ENCODE measurements around the gene ABHD12B.
"Not testable (repeated sequence)": the region's sequence is repeated elsewhere in the genome, so short reads cannot be mapped to it uniquely, and the experiment has no call there.

ABHD12B gene

DNA sequence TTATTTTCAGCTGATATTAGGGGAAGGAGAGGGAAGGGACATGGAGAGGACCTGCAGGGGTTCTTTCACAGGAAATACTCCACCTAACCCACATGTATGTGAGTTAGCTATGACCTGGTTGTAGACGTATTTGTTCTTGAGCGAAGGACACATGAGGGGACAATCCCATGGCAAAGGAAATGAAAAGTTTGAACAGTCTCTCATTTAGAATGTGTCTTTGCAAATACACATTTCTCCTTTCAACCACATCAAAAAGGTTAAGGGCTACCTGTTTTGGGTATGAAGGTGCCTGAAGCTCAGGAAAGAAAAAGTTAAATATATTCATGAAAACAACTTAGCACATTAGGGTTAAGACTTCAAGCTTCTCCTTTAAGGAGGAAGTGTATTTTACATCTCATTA, 65.0 kb downstream of the ABHD12B start:
- no peak for DNase-seq

DNA sequence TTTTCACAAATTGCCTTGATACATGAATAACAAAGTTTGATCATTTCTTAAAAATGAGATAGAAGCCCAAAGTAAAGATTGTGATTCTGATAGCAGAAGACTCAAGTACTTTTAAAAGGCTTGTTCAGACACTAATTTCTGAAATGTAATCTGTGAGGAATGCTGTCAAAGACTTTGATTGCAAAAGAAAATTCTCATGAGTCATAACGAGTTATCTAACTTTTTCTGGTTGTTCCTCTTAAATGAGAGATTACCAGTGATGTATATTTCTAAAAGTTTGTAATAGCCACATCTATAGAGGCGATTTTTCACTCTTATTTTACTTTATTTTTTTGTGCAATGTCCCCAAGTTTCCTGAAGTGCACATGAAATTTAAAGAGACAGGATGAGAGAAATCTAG, 65.5 kb downstream of the ABHD12B start:
- DNase-seq = no peak

DNA sequence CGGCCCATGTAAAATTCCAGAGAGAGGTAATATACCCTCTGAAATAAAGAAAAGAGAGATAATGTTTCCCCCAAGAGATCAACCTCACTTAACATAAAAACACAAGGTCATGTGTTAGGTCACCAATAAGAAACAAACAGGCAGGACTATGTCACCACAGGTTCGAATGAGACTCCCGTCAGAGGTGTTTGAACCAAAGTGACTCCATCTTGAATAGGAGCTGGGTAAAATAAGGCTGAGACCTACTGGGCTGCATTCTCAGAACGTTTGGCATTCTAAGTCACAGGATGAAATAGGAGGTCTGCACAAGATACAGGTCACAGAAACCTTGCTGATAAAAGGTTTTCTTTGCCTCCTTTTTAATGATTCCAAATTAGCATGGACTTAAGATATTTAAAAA, 65.9 kb downstream of the ABHD12B start:
- no peak for DNase-seq

- DNase-seq = no peak
Measured at GRCh38 chr14:50941151-50941550, 69.3 kb downstream of the ABHD12B start.

GRCh38 chr14:50941638-50942037, 69.8 kb downstream of the ABHD12B start:
- not testable (repeated sequence) for DNase-seq

DNA sequence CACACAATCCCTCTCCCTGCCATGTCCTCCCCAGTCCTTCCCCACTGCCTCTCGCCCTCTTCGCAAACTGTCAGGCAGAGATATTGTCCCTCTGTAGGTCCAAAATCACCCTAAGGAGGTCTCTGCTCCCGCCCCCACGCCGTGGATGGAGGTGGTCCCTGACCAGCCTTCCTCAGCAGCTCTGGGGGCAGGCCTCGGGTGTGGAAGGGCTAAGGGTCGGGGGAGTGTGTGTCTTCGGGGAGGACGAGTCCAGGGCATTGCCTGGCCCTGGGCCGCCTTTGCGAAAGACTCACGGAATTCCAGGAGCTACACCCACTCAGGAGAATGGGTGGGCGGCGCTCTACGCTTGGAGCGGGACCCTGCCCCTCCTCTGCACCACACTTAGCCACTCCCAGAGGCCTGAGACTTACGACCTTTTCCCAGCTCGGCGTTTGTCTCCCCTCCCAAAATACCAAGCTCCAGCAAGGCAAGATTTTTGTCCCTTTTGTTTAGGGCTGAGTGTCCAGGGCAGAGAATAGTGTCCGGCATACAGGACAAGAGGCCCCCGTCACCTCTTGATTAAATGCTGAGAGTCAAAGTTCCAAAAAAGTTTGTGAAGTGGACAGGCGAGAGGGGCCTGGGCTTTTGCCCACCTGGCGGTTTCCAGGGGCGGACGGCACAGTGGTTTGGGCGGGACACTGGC, 71.5 kb downstream of the ABHD12B start:
- DNase-seq = no peak

GRCh38 chr14:50943943-50944646, 72.2 kb downstream of the ABHD12B start, which contains the start of gene PYGL:
Gene PYGL, minus strand, starts transcription at chr14:50944483. Its CDS starts 80 bp downstream, at chr14:50944403.
- DNase-seq = peak; percentile 2

- DNase-seq = peak; percentile 57
Measured at GRCh38 chr14:50944647-50945413, 73.0 kb downstream of the ABHD12B start.

DNA sequence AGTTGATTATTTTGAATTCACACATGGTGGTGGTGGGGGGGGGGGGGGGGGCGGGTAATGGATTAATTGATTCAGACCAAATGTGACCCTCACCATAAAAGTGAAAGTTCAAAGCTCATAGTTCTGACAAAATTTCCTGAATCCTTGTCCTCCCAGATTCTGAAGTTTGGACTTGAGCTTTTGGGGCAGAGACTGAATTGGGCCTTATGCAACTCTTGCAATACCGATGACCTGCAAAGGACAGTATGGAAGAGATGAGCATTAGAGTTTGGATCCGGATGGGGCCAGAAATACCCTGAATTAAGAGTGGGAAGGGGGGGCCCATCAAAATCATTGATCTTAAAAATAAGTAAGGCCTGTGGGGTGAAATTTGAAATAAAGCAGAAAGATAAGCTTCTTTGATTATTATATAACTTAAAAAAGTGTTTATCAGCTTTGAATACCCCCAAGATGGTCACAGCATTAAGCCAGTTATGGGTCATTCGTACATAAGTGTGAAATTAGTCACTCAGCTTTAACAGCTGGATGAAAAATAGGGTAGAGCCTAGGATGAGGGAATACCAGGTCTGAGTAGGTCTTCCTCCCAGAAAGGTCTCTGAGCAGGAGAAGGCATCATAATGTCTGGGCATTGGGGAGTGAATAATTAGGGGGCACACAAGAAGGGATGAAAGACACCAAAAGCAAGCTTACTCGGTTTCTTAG, 74.5 kb downstream of the ABHD12B start:
- DNase-seq = no peak

DNA sequence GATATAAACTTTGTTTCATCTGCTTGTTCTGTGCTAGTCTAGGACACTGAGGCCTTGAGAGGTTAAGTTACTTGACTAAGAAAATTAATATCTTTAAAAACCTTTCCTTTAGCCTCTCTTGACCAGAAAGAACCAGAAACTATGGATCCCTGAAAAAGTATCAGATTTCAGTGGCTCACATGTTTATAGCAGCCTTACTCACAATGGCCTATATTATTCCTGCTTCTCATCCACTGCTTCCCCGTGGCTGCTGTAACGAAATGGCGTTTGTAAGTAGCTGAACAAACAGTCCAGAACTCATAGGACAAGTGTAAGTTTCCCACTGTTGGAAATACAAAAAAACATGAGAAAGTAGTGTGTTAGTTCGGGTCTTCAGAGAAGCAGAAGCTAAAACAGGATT, 75.6 kb downstream of the ABHD12B start:
- DNase-seq = no peak

DNA sequence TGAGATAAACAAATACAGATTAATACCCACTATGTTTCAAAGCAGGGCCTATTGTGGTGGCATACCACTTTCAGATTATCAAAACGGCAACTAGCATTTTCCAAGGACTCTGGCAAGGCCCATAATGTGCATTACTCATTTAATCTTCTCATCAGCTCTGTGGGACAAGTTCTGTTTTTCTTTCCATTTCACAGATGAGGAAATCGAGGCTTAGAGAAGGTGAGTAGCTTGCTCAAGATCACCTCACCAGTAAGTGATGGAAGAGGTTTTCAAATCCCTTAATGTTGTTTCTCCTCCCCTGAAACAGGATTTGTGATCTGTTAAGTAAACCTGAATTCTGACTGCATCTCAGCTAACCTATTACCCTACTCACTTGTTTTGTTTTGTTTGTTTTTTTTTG, 76.4 kb downstream of the ABHD12B start:
- DNase-seq = no peak

DNA sequence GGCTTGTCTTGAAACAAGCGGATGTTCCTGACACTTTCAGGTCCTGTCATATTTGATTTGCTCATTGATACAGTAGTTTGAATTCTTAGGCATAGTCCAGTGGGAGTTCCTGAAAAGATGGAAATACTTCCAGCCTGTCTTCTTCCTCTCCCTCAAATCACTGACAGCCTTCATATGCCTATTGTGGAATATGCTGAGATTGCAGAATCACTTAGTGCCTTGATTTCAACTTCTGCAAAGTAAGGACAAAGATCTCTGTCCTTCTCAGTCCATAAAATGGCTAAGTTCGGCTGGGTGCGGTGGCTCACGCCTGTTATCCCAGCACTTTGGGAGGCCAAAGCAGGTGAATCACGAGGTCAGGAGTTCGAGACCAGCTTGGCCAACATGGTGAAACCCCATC, 79.2 kb downstream of the ABHD12B start:
- no peak for DNase-seq

DNA sequence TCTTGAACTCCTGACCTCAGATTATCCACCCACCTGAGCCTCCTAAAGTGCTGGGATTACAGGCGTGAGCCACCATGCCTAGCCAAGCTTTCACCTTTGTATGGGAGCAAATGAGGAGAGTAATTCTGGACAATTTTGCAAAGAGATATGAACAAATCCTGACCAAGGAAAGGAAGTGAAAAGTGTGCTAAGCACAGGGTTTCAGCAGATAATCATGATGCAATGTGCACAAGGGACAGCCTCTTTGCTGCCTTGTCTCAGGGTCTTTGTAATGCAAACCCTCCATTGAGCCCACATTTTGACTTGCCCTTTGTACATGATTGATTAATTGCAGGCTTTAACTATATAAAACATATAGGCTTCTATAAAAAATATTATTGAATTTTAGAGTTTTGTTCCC, 81.6 kb downstream of the ABHD12B start:
- no peak for DNase-seq
